Smooth muscle cell (in vitro differentiated cells): ENCODE results near the gene SOD1. TPM values are rescaled to one million over a fixed set of nuclear protein-coding genes. Genes with fewer than 3 reads are reported as not detected.

ENCODE experiments used
- DNase-seq: peaks from one replicate; lab custom pipeline; 2025; ENCODE audit not compliant: unreplicated experiment; lab: John Stamatoyannopoulos, UW
- H2AFZ ChIP-seq: fragments of 200-600 bp; sonication (generic); 2 replicates; pipeline ENCODE4 v1.6.0; 2016; ENCODE audit warnings: antibody characterized with exemption, low read depth, mild to moderate bottlenecking
- H3F3A ChIP-seq: fragments of 200-600 bp; sonication (generic); 2 replicates; pipeline ENCODE4 v1.6.0; 2017; ENCODE audit warnings: antibody characterized with exemption, low read depth
- H3K27ac ChIP-seq: fragments of 200-600 bp; sonication (generic); 2 replicates; pipeline ENCODE4 v1.5.1; 2016; ENCODE audit warnings: low read depth, mild to moderate bottlenecking
- H3K27me3 ChIP-seq: fragments of 200-600 bp; sonication (generic); 2 replicates; pipeline ENCODE4 v1.6.1; 2016; ENCODE audit warnings: low read depth, mild to moderate bottlenecking
- H3K36me3 ChIP-seq: fragments of 200-600 bp; sonication (generic); 2 replicates; pipeline ENCODE4 v1.5.1; 2016; ENCODE audit warnings: low read depth
- H3K4me1 ChIP-seq: fragments of 200-600 bp; sonication (generic); 2 replicates; pipeline ENCODE4 v1.5.1; 2016; ENCODE audit warnings: low read depth
- H3K4me2 ChIP-seq: fragments of 200-600 bp; sonication (generic); 2 replicates; pipeline ENCODE4 v1.6.0; 2016; ENCODE audit warnings: mild to moderate bottlenecking
- H3K4me3 ChIP-seq: fragments of 200-600 bp; sonication (generic); 2 replicates; pipeline ENCODE4 v1.5.1; 2016; ENCODE audit warnings: mild to moderate bottlenecking
- H3K79me2 ChIP-seq: fragments of 200-600 bp; sonication (generic); 2 replicates; pipeline ENCODE4 v1.6.0; 2016; ENCODE audit warnings: low read depth, mild to moderate bottlenecking
- H3K9ac ChIP-seq: fragments of 200-600 bp; sonication (generic); 2 replicates; pipeline ENCODE4 v1.6.0; 2016; ENCODE audit warnings: low read depth
- H3K9me3 ChIP-seq: fragments of 200-600 bp; sonication (generic); replicated peaks from 2 replicates; pipeline ENCODE4 v1.5.1; 2016; ENCODE audit warnings: low read depth
- H4K20me1 ChIP-seq: fragments of 200-600 bp; sonication (generic); 2 replicates; pipeline ENCODE4 v1.6.0; 2016; ENCODE audit warnings: low read depth
- WGBS: methylation state at CpG from one replicate; pipeline ENCODE4 v1.1.7; 2016; ENCODE audit warnings: low lambda C conversion rate; 5-methylcytosine and 5-hydroxymethylcytosine counted together
- polyA plus RNA-seq: library from polyadenylated mRNA; unstranded; fragments of >200 nt; fragmentation: Nextera tagmentation; extraction: Ambion mirVana; gene quantifications from 2 replicates; pipeline ENCODE4 v1.2.1, GENCODE V29; 2016
- small RNA-seq: library from RNA; depleted of rRNA; stranded (forward); fragments of <200 nt; gene quantifications from one replicate; pipeline ENCODE3, GENCODE V24; 2014
- total RNA-seq: library from RNA; depleted of rRNA; stranded (reverse); fragments of >200 nt; gene quantifications from 2 replicates; pipeline ENCODE4 v1.2.3, GENCODE V29; 2014
- TF ChIP-seq, protein P1 (sequence below): fragments of 200-600 bp; sonication (generic); IDR thresholded peaks from 2 replicates; pipeline ENCODE4 v1.5.1; 2017; ENCODE audit warnings: borderline replicate concordance, mild to moderate bottlenecking, antibody characterized with exemption; ENCODE audit not compliant: insufficient read depth, poor library complexity, severe bottlenecking

The SOD1 gene
- total and polyA plus RNA-seq, 2 experiments from 2014 or later: 128 to 229 TPM

DNA sequence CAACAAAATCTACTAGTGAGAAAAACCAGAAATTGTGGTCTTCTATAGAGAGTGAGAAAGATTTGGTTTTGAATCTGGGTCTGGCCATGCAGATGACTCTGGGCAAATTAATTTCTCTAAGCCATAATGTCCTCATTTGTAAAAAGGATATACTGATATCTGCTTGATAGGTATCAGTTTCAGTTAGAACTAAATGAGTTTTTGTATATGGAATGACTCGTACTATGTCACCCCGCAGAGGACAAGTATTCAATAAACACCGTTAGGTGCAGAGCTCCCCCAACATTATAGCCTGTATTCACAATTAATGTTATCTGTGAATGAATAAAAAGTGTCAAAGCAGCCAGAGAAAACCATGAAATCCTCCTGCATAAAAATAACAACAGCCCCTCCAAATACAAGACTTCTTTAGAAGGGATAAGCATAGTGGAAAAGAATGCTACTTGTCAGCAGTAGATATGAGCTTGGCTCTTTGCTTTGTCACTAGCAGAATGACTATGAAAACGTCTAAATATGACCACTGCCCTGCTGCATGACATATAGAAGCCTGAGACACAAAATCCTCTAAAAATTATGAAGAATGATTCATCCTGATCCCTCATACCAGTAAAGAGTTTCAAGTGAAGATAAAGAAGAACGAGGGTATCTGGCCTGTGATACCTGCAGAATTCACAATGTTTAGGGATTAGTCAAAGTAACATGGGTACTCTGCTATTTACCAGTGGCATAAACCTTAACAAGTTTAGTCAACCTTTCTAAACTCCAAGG lies 54.7 kb downstream of the SOD1 start:
- H3K9ac ChIP-seq: peak overlapping the region; percentile 2
- peaks cover 93% of the 10 kb centered on the region for H3K79me2 ChIP-seq
- H4K20me1 ChIP-seq: peaks cover 100% of the 10 kb centered on the region
- H3K36me3 ChIP-seq: no peaks in the 10 kb centered on the region
- H3K4me2 ChIP-seq: peak overlapping the region; percentile 78
- no peak overlapping the region for H3K4me3 ChIP-seq
- DNase-seq: no peak
- H3K27me3 ChIP-seq: no peaks in the 10 kb centered on the region
- peaks cover 20% of the 10 kb centered on the region for H3F3A ChIP-seq
- 45% methylated on average over 5 of the region's 5 CpGs for WGBS
- peak overlapping the region; percentile 61 for H3K27ac ChIP-seq
- peaks cover 32% of the 10 kb centered on the region for H3K4me1 ChIP-seq
- TF ChIP-seq, protein P1, sequence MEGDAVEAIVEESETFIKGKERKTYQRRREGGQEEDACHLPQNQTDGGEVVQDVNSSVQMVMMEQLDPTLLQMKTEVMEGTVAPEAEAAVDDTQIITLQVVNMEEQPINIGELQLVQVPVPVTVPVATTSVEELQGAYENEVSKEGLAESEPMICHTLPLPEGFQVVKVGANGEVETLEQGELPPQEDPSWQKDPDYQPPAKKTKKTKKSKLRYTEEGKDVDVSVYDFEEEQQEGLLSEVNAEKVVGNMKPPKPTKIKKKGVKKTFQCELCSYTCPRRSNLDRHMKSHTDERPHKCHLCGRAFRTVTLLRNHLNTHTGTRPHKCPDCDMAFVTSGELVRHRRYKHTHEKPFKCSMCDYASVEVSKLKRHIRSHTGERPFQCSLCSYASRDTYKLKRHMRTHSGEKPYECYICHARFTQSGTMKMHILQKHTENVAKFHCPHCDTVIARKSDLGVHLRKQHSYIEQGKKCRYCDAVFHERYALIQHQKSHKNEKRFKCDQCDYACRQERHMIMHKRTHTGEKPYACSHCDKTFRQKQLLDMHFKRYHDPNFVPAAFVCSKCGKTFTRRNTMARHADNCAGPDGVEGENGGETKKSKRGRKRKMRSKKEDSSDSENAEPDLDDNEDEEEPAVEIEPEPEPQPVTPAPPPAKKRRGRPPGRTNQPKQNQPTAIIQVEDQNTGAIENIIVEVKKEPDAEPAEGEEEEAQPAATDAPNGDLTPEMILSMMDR: no peak
- H3K9me3 ChIP-seq: no peaks in the 10 kb centered on the region
- H2AFZ ChIP-seq: no peak overlapping the region

DNA sequence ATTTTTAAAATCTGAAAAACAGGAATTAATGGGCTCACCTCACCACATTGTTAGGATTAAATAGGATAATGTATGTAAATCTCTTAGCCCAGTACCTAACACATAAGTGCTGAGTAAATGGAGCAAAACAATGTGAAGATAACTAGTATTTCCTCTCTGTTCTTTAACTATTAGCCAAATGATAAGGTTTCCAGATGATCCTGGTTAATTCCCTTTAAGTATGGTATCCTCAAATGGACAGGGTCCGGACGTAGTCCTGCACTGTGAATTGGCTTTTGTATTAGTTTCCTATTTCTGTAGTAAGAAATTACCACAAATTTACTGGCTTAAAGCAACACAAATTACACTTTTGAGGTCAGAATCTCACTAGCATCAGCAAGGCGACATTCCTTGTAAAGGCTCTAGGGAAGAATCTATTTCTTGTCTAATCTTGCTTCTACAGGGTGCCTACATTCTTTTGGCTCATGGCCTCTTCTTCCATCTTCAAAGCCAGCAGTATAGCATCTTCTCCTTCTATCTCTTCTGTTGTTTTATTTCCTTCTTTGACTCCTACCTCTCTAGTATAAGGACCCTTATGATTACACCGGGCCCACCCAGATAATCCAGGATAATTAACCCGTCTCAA lies 55.4 kb downstream of the SOD1 start:
- TF ChIP-seq, protein P1: no peak
- peak overlapping the region; percentile 61 for H3K27ac ChIP-seq
- DNase-seq: no peak
- H3K4me3 ChIP-seq: no peak overlapping the region
- H3K9ac ChIP-seq: no peak overlapping the region
- H3K36me3 ChIP-seq: no peaks in the 10 kb centered on the region
- H2AFZ ChIP-seq: no peak overlapping the region
- no peaks in the 10 kb centered on the region for H3K9me3 ChIP-seq
- H3K27me3 ChIP-seq: no peaks in the 10 kb centered on the region
- WGBS: 46% methylated on average over 5 of the region's 5 CpGs
- H3K79me2 ChIP-seq: peaks cover 93% of the 10 kb centered on the region
- peaks cover 100% of the 10 kb centered on the region for H4K20me1 ChIP-seq
- peaks cover 32% of the 10 kb centered on the region for H3K4me1 ChIP-seq
- peak overlapping the region; percentile 78 for H3K4me2 ChIP-seq
- H3F3A ChIP-seq: peaks cover 20% of the 10 kb centered on the region

DNA sequence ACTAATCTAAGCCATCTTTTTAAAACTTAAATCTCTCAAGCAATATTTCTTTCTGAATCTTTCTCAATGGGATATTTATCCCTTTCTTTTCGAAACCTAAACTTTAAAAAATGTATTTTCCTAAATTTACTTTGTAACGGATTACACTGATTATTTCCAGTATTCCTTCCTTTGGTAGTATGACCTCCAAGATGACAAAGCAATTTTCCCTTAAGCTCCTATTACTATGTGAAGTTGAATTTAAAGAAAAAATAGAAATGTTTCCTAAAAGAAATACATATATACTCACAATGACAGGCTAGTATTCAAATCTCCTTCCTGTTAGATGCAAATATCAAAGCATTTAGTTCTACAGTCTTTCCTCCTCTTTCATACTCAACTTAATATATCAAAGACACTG lies 56.6 kb downstream of the SOD1 start:
- Histone ChIP-seq H2AFZ (no peak overlapping the region), H3K27me3 (no peaks in the 10 kb centered on the region), H3K9ac (no peak overlapping the region), H3K4me1 (peaks cover 32% of the 10 kb centered on the region), H3F3A (peaks cover 20% of the 10 kb centered on the region), H3K36me3 (no peaks in the 10 kb centered on the region), H3K4me3 (no peak overlapping the region), H4K20me1 (peaks cover 100% of the 10 kb centered on the region), H3K79me2 (peaks cover 93% of the 10 kb centered on the region), H3K27ac (peak overlapping the region; percentile 61), H3K4me2 (no peak overlapping the region), H3K9me3 (no peaks in the 10 kb centered on the region)
- DNase-seq: no peak
- TF ChIP-seq, protein P1: no peak
- WGBS: 95% methylated on average over 2 of the region's 2 CpGs

Small RNA genes within 50 kb of the gene (small RNA-seq; reads per million reads assigned to genes)
- not detected for gene RF01241

Other genes with a start within 250 kb of the SOD1 start
- 8.7 and 10.3 TPM in 2 replicates for gene SCAF4, start 72.4 kb downstream of the SOD1 start, total RNA-seq
- 21.8 and 22.7 TPM in 2 replicates for gene SCAF4, start 72.4 kb downstream of the SOD1 start, polyA plus RNA-seq
- gene HUNK, start 213.3 kb downstream of the SOD1 start, total RNA-seq: 5.5 and 8.6 TPM in 2 replicates
- gene HUNK, start 213.3 kb downstream of the SOD1 start, polyA plus RNA-seq: 7.0 and 11.6 TPM in 2 replicates